Neuronal stem cell (in vitro differentiated cells): ENCODE measurements around the gene TMEM121.

Source experiments
- DNase-seq: peaks from one replicate; pipeline ENCODE4 v3.0.0-alpha.2; 2013; ENCODE audit warnings: low spot score
- H2AFZ ChIP-seq: one replicate; pipeline ENCODE4 v1.6.1; 2013; ENCODE audit warnings: mild to moderate bottlenecking, low read length, inconsistent platforms
- H2AK5ac ChIP-seq: 2 replicates; pipeline ENCODE4 v1.6.1; 2013; ENCODE audit warnings: low read depth, mild to moderate bottlenecking, inconsistent platforms, low read length, moderate library complexity, mixed read lengths
- H2BK120ac ChIP-seq: 2 replicates; pipeline ENCODE4 v1.6.1; 2013; ENCODE audit warnings: low read depth, mild to moderate bottlenecking, inconsistent platforms, low read length, moderate library complexity, mixed read lengths
- H2BK12ac ChIP-seq: one replicate; pipeline ENCODE4 v1.6.1; 2013; ENCODE audit warnings: low read length, inconsistent platforms
- H2BK15ac ChIP-seq: 2 replicates; pipeline ENCODE4 v1.6.1; 2013; ENCODE audit warnings: mild to moderate bottlenecking, low read length, inconsistent platforms, mixed read lengths
- H2BK5ac ChIP-seq: one replicate; pipeline ENCODE4 v1.6.1; 2013; ENCODE audit warnings: inconsistent platforms, mild to moderate bottlenecking, low read length, moderate library complexity
- H3K14ac ChIP-seq: one replicate; pipeline ENCODE4 v1.6.1; 2013; ENCODE audit warnings: low read length, inconsistent platforms
- H3K18ac ChIP-seq: 2 replicates; pipeline ENCODE4 v1.6.1; 2013; ENCODE audit warnings: low read length, inconsistent platforms
- H3K23ac ChIP-seq: 2 replicates; pipeline ENCODE4 v1.6.1; 2013; ENCODE audit warnings: low read depth, mild to moderate bottlenecking, mixed read lengths, low read length, inconsistent platforms; ENCODE audit not compliant: poor library complexity
- H3K27ac ChIP-seq: replicated peaks from 3 replicates; pipeline ENCODE4 v1.5.1; 2013; ENCODE audit warnings: low read length, inconsistent platforms
- H3K27me3 ChIP-seq, 3 experiments: 2 replicates each; pipeline ENCODE4 v1.6.1; 2013; ENCODE audit warnings: low read length in 3 of 3, mild to moderate bottlenecking in 2 of 3, inconsistent platforms in 1 of 3, low read depth in 1 of 3, mixed read lengths in 1 of 3, moderate library complexity in 1 of 3; ENCODE audit not compliant: control insufficient read depth in 3 of 3, insufficient read depth in 3 of 3
- H3K36me3 ChIP-seq, 2 donors: replicated peaks in 1 of 2; 2 replicates each; pipeline ENCODE4 v1.6.1; 2013; ENCODE audit warnings: low read length in 2 of 2; ENCODE audit not compliant: control insufficient read depth in 2 of 2, insufficient read depth in 2 of 2
- H3K4ac ChIP-seq: 2 replicates; pipeline ENCODE4 v1.6.1; 2013; ENCODE audit warnings: inconsistent platforms, mild to moderate bottlenecking, low read length, moderate library complexity
- H3K4me1 ChIP-seq, 2 donors: 1 replicate in 1 of 2; 2 replicates in 1 of 2; pipeline ENCODE4 v1.6.1; 2013; ENCODE audit warnings: low read length in 2 of 2, low read depth in 1 of 2; ENCODE audit not compliant: control insufficient read depth in 2 of 2, insufficient read depth in 1 of 2
- H3K4me2 ChIP-seq: one replicate; pipeline ENCODE4 v1.6.1; 2013; ENCODE audit warnings: mild to moderate bottlenecking, low read length, inconsistent platforms; ENCODE audit not compliant: insufficient read depth, poor library complexity, severe bottlenecking
- H3K4me3 ChIP-seq, 2 donors: 2 replicates each; pipeline ENCODE4 v1.5.1; 2013; ENCODE audit warnings: low read length in 2 of 2, mild to moderate bottlenecking in 2 of 2, inconsistent platforms in 1 of 2, moderate library complexity in 1 of 2
- H3K79me1 ChIP-seq: one replicate; pipeline ENCODE4 v1.6.1; 2013; ENCODE audit warnings: low read depth, mild to moderate bottlenecking, inconsistent platforms, low read length, moderate library complexity
- H3K9ac ChIP-seq: one replicate; pipeline ENCODE4 v1.6.1; 2013; ENCODE audit warnings: mild to moderate bottlenecking, low read depth, low read length, inconsistent platforms; ENCODE audit not compliant: poor library complexity
- H3K9me3 ChIP-seq, 2 donors: replicated peaks in 1 of 2; 2 replicates each; pipeline versions ENCODE3 to v1.6.1; 2013; ENCODE audit warnings: low read length in 2 of 2, mild to moderate bottlenecking in 2 of 2, inconsistent platforms in 1 of 2, low read depth in 1 of 2, mixed read lengths in 1 of 2, moderate library complexity in 1 of 2; ENCODE audit not compliant: control insufficient read depth in 2 of 2, insufficient read depth in 1 of 2
- H4K8ac ChIP-seq: one replicate; pipeline ENCODE4 v1.6.1; 2013; ENCODE audit warnings: low read depth, mild to moderate bottlenecking, inconsistent platforms, low read length, moderate library complexity
- H4K91ac ChIP-seq: one replicate; pipeline ENCODE4 v1.6.1; 2013; ENCODE audit warnings: low read length, low read depth, mild to moderate bottlenecking, inconsistent platforms; ENCODE audit not compliant: poor library complexity
- WGBS, 2 donors: extraction: QIAGEN DNeasy Blood & Tissue Kit; methylation state at CpG; one replicate each; pipeline ENCODE4 v1.1.7; 2013; ENCODE audit warnings: missing lambda C conversion rate in 2 of 2, mixed read lengths in 1 of 2; ENCODE audit not compliant: insufficient read length in 2 of 2, insufficient replicate concordance in 1 of 2; ENCODE audit errors: extremely low coverage in 2 of 2; 5-methylcytosine and 5-hydroxymethylcytosine counted together

TMEM121 gene

DNA sequence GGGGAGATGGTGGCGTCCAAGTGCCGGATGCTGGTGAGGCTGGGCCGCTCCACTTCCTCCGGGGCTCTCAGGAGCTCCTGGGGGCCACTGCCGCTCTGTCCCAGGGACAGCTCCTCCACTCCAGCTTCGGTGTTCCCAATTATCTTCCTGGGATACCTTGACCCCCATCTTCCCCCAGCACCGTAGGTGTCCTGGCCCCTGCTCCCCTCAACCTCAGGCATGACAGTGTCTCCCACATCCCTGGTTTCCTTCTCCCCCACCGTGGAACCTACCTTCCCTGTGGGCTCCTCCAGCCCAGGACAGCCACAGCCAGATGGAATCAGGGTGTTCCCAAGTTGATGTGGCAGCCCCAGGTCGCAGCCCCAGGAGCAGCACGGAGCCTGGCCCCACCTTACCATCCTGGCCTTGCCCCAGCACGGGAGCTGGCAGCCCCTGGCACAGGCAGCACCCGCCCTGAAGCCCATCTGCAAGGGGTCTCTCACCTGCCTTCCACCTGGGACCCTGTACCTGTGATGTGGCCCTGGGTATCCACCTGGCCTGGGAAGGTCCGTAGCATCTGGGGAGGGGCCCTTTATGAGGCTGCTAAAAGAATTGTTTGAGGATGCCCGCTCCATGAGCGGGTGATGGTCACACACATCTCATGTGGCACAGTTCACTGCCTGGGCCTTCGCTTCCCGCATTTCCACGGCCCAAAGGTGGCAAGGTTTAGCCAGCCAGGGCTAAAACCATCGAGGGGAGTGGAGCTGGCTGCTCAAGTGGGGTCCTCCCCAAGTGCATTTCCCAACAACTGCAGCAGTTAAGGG, 4.1 kb downstream of the TMEM121 start:
- peak overlapping the region; percentile 53 for H2BK5ac ChIP-seq
- H2BK12ac ChIP-seq: no peak overlapping the region
- peaks cover 0 to 23% (median 16%) of the 10 kb centered on the region in 3 experiments for H3K27me3 ChIP-seq
- peak overlapping the region; percentile 56 for H3K14ac ChIP-seq
- no CpG with 5 or more reads among the region's 19 CpGs for WGBS, 2 donors
- no peak overlapping the region for H3K9ac ChIP-seq
- H3K36me3 ChIP-seq: no peaks in the 10 kb centered on the region
- no peak overlapping the region for H2BK120ac ChIP-seq
- no peak overlapping the region for H3K4me2 ChIP-seq
- H3K4me1 ChIP-seq: peaks cover 0 to 9% of the 10 kb centered on the region in 2 donors
- H4K8ac ChIP-seq: no peak overlapping the region
- peaks cover 0 to 25% of the 10 kb centered on the region in 2 donors for H3K9me3 ChIP-seq
- peak overlapping the region; percentile 65 for H3K23ac ChIP-seq
- no peak for DNase-seq
- no peak overlapping the region for H3K27ac ChIP-seq
- no peak overlapping the region for H3K4ac ChIP-seq
- no peak overlapping the region for H2AK5ac ChIP-seq
- H3K79me1 ChIP-seq: peaks cover 4% of the 10 kb centered on the region
- H3K4me3 ChIP-seq: no peak overlapping the region
- no peak overlapping the region for H4K91ac ChIP-seq
- no peak overlapping the region for H2BK15ac ChIP-seq
- peak overlapping the region; percentile 38 for H3K18ac ChIP-seq
- H2AFZ ChIP-seq: no peak overlapping the region

DNA sequence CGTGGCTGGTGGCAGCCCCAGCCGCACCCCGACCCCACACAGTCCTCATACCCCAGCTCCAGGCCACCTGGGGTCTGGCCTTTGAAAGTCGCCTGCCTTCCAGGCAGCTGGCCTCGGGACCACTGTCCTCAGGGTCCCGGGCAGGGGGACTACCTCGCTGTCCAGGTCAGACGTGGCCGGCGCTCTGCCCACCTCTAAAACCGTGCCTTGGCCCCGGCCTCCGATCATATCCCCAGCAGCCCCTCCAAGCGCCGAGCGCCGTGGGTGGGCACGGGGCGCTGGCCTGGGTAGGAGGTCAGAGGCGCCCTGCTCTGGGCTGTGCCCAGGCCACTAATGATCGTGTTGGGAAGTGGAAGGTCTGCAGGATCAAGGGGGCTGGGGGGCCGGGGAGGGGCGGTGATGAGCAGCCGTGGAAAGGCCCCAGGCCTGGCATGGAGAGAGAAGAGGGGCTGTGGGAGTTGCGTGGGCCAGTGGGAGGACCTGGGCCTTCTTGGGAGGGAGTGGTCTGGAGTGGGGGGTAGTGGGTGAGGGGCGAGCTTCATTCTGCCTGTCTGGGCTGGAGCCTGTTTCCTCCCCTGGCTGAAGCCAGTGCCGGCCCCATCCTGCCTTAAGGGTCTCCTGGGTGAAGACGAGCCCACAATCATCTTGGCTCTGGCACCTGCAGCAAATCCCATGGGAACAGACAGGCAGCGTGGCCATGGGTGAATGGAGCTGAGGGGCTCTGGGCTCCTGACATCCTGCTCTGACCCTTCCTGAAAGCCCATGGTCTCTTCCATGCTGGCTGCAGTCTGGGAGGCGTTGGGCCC, 4.9 kb downstream of the TMEM121 start:
- H2AK5ac ChIP-seq: no peak overlapping the region
- no peak overlapping the region for H3K23ac ChIP-seq
- H2BK5ac ChIP-seq: no peak overlapping the region
- peaks cover 0 to 23% (median 12%) of the 10 kb centered on the region in 3 experiments for H3K27me3 ChIP-seq
- H3K27ac ChIP-seq: no peak overlapping the region
- no peak overlapping the region for H3K18ac ChIP-seq
- no peak overlapping the region for H2AFZ ChIP-seq
- H4K8ac ChIP-seq: no peak overlapping the region
- H3K4me1 ChIP-seq: peaks cover 0 to 5% of the 10 kb centered on the region in 2 donors
- peaks cover 0 to 28% of the 10 kb centered on the region in 2 donors for H3K9me3 ChIP-seq
- H2BK15ac ChIP-seq: no peak overlapping the region
- no peak overlapping the region for H2BK12ac ChIP-seq
- no peak overlapping the region for H3K4me2 ChIP-seq
- no peak overlapping the region for H3K4ac ChIP-seq
- no peak overlapping the region for H4K91ac ChIP-seq
- H3K79me1 ChIP-seq: peaks cover 4% of the 10 kb centered on the region
- H2BK120ac ChIP-seq: no peak overlapping the region
- DNase-seq: no peak
- no CpG with 5 or more reads among the region's 30 CpGs for WGBS, 2 donors
- H3K4me3 ChIP-seq: no peak overlapping the region
- H3K14ac ChIP-seq: no peak overlapping the region
- no peaks in the 10 kb centered on the region for H3K36me3 ChIP-seq
- H3K9ac ChIP-seq: peak overlapping the region; percentile 44

DNA sequence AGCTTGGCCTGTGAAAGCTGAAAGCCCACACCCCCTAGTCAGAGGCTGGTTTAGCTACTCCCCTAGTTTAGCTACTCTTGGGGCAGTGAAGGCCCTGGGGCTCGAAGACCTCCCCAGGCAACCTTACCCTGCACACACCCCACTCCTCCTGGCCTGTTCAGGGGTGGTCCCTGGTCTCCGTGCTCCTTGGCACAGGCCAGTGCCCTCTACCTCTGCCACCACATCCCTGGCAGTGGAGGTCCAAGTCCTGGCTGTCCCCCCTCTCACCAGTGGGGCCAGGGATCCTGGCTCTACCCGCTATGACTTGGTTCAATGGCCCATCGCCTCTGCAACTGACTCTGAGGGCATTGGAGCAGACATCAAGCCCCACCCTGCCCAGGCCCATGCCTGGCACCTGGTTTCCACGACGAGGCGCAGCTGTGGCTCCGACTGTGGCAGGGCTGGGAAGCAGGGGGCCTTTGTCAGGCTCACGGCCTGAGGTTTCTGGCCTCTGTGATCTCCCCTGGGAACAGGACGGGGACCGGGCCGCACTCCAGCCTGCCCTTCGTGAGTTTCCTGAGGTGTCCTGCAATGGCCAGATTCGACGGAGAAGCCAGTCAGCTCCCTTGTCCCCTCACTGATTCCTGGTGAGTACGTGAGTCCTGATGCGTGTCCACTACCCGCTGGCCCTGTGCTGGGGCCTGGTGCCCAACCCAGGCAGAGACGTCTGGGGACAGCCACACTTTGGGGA, 5.7 kb downstream of the TMEM121 start:
- no peak overlapping the region for H3K23ac ChIP-seq
- no peak overlapping the region for H4K8ac ChIP-seq
- no peak overlapping the region for H2BK12ac ChIP-seq
- H2BK120ac ChIP-seq: no peak overlapping the region
- peak overlapping the region; percentile 7 for H3K18ac ChIP-seq
- no peak overlapping the region for H2AFZ ChIP-seq
- peak overlapping the region in 1 of 2 donors; percentile 24 for H3K4me3 ChIP-seq
- no peak overlapping the region for H3K4ac ChIP-seq
- no peak overlapping the region for H3K14ac ChIP-seq
- H3K9me3 ChIP-seq: peaks cover 0 to 31% of the 10 kb centered on the region in 2 donors
- H3K27ac ChIP-seq: no peak overlapping the region
- no peak overlapping the region for H2BK15ac ChIP-seq
- peaks cover 4% of the 10 kb centered on the region for H3K79me1 ChIP-seq
- no peaks in the 10 kb centered on the region for H3K36me3 ChIP-seq
- no peak for DNase-seq
- WGBS, 2 donors: no CpG with 5 or more reads among the region's 19 CpGs
- peak overlapping the region; percentile 60 for H3K9ac ChIP-seq
- no peak overlapping the region for H3K4me2 ChIP-seq
- peaks cover 0 to 31% (median 11%) of the 10 kb centered on the region in 3 experiments for H3K27me3 ChIP-seq
- peaks cover 0 to 5% of the 10 kb centered on the region in 2 donors for H3K4me1 ChIP-seq
- H2AK5ac ChIP-seq: no peak overlapping the region
- H2BK5ac ChIP-seq: no peak overlapping the region
- no peak overlapping the region for H4K91ac ChIP-seq
